Astrocyte of the cerebellum (primary cell): ENCODE data around the gene TMEM145.

ENCODE experiments used
- DNase-seq: peaks from one replicate; pipeline ENCODE4 v3.0.0-alpha.2; 2011; ENCODE audit warnings: low read depth
- H3K4me3 ChIP-seq: 2 replicates; pipeline ENCODE4 v1.5.1; 2011; ENCODE audit warnings: mild to moderate bottlenecking, low read depth, low read length, moderate library complexity
- in situ Hi-C: cut with HindIII; loops from 2 replicates; pipeline ENCODE4 v1.10.0; 2017; ENCODE audit warnings: low sequenced_read_pairs
- TF ChIP-seq, protein P1 (sequence below): IDR thresholded peaks from 2 replicates; pipeline ENCODE4 v1.5.1; 2012; ENCODE audit warnings: low read length, low read depth, moderate library complexity, mild to moderate bottlenecking; ENCODE audit errors: missing control alignments

The TMEM145 gene

GRCh38 chr19:42281146-42281826 lies 31.8 kb upstream of the TMEM145 start:
- DNase-seq = no peak
- in situ Hi-C loops = no loop called here
- peak overlapping the region; percentile 75 for H3K4me3 ChIP-seq
- TF ChIP-seq, protein P1, sequence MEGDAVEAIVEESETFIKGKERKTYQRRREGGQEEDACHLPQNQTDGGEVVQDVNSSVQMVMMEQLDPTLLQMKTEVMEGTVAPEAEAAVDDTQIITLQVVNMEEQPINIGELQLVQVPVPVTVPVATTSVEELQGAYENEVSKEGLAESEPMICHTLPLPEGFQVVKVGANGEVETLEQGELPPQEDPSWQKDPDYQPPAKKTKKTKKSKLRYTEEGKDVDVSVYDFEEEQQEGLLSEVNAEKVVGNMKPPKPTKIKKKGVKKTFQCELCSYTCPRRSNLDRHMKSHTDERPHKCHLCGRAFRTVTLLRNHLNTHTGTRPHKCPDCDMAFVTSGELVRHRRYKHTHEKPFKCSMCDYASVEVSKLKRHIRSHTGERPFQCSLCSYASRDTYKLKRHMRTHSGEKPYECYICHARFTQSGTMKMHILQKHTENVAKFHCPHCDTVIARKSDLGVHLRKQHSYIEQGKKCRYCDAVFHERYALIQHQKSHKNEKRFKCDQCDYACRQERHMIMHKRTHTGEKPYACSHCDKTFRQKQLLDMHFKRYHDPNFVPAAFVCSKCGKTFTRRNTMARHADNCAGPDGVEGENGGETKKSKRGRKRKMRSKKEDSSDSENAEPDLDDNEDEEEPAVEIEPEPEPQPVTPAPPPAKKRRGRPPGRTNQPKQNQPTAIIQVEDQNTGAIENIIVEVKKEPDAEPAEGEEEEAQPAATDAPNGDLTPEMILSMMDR = no peak

DNA sequence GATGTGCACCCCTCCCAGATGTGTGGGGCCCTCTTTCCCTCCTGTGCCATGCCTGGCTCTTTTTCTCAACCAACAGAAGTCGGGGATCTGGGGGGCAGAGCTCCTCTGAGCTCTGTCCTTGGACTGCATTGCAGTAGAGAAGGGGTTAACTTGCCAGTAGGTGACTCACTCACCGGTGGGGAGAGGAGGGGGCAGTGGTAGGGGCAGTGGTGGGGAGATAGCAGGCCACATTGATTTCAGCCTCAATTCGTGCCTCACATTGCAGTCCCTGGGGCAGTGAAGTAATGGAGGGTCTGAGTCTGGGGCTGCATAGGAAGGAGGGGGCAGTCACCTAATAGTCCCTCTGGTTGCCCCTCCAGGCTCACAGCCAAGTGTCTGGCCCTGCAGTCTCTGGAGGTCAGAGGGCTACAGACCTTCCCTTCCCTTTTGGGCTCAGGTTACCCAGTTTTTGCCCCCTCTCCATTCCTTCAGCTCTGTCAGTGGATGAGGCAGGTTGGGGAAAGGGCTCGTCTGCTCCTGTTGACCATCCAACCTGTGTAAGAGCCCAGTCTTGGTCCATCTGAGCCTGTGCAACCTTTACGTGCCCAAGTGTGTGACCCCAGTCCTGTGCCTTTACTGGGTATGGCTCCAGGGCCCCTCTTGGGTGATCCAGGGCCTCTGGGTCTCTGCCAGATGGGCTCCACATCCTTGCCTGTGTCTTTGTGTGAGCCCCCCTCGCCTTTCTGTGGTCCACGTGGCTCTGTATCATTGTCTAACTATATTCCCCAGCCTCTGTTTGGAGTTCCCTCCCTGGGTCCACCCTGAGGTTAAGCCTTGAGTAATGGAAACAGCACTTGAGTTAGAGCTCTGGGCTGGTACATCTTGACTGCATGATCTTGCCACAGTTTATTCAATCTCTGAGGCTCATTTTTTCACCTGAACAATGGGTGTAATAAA lies 31.0 kb upstream of the TMEM145 start:
- H3K4me3 ChIP-seq = peak overlapping the region; percentile 75
- no peak for DNase-seq
- in situ Hi-C loops = no loop called here
- TF ChIP-seq, protein P1 = no peak

DNA sequence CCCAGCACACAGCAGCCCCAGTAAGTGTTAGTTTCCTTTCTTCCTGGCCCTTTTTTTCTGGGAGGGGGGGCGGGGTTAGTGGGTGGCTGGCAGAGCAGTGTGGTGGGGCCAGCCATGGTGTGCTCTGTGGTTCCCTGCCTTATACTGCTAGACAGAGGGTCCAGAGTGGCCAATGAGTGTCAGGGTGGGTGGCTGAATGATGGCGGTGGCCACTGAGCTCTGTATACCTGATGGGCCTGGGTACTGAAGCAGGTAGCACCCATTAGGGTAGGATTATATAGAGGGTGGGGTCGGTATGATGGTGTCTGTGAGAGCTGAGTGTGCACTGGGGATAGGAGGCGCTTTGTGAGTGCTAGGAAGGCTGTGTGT lies 30.3 kb upstream of the TMEM145 start:
- DNase-seq = no peak
- TF ChIP-seq, protein P1 = no peak
- no peak overlapping the region for H3K4me3 ChIP-seq
- in situ Hi-C loops = no loop called here

DNA sequence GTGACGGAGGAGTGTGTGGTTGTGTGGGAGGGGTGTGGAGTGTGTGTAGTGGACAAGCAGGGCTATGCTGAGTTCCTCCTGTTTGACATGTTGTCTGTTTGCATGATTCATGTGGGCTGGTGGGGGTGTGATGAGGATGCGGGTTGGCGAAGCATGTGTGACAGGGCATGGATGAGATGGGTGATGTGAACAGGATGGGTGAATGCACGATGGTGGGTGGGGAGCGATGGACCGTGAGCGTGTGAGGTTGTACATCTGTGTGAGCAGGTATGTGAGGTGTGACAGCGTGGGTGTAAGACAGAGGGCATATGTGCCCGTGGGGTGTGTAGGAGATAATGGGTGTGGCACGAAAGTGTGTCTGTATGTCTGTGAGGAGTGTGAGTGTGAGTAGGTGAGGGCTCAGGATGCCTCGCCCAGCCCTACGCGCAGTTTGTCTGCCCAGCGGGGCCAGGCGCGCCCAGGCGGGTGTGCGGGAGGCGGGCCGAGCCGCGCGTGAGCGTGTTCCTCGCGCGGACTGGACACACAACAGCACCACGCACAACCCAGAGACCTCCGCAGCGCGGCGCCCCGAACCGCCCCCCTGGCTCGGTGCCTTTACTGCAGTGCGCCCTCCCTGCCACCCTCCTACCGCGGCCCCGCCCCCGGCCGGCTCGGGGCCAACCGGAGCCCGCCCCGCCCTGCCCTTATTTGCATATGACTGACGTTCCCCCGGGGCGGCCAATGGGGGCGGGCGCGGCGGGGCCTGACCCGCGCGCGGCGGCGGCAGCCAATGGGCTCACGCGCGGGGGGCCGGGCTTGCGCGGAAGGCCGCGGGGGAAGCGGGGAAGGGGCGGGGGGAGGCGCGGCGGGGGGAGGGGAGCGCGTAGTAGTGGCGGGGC lies 29.7 kb upstream of the TMEM145 start:
- in situ Hi-C loops = no loop called here

GRCh38 chr19:42284066-42284501 lies 29.0 kb upstream of the TMEM145 start:
- peak; percentile 41 for DNase-seq
- peak overlapping the region; percentile 24 for H3K4me3 ChIP-seq
- TF ChIP-seq, protein P1 = no peak
- in situ Hi-C loops = no loop called here

More for the DNA sequence above, 29.7 kb upstream of the TMEM145 start:
- peak overlapping the region; percentile 28 for H3K4me3 ChIP-seq
- TF ChIP-seq, protein P1 = no peak
- peak; percentile 75 for DNase-seq
